HG03457 (cell line): ENCODE results near the gene DGCR2.
"Not testable (repeated sequence)": the region's sequence is repeated elsewhere in the genome, so short reads cannot be mapped to it uniquely, and the experiment has no call there.

Experiments used
- ATAC-seq: cut with Tn5 transposase; IDR thresholded peaks from one replicate; pipeline ENCODE4 v1.9.1; 2021; ENCODE audit warnings: moderate number of reproducible peaks; ENCODE audit not compliant: unreplicated experiment

DGCR2 gene

DNA sequence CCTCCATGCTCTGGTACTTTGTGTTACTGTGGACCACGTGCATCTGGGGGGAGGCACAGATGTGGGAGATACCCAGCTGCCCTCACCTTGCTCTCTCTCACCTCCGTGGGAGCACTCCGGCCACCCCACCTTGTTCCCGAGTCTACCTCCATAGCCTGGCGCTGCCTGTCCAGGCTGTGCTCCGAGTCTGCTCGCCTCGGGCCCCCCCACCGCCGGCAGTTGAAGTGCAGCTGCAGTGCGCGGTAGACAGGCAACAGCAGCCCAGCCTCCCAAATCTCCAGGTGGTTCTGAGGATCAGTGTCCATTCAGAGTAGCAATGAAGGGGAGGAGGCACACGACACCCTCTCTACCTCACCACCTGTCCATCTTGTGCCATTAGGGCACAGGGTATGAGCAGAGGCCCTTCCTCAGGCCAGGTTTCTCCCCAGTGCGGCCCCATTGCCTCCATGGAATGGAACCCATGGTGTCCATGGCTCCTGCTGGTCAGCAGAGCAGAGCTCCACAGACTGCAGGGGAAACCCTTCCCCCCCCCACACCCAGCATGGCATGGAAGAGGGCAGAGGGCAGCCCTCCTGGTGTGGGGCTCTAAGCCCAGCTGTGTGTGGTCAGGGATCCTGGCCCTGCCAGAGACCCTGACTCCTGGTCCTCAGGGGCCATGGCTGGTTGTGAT lies 89.2 kb downstream of the DGCR2 start:
- not testable (repeated sequence) for ATAC-seq

DNA sequence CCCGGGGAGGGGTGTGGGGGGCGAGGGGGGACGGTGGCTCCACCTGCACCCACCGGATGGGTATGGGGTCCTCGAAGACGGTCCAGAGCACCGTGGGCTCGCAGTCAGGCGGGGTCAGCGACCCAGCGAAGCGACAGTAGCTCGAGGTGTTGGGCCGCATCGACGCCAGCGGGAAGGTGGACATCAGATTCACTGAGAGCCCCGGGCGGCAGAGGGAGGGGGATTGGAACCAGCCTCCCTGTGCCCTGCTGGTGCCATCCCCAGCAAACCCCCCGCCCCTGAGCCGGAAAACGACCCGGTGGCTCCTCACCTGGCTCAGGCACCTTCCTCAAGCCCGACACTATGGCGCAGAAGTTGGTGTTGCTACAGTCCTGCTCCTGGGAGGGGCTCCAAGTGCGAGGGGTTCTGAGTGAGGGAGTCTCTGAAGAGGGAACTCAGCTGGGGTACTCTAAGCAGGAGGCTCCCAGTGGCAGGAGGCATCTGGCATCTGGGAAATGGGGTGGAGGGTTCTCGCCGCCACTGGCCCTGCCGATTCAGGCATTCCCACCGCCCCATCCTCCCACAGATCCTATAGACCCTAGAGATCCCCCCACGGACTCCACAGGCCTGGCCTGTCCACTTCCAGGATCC lies 89.9 kb downstream of the DGCR2 start:
- not testable (repeated sequence) for ATAC-seq

DNA sequence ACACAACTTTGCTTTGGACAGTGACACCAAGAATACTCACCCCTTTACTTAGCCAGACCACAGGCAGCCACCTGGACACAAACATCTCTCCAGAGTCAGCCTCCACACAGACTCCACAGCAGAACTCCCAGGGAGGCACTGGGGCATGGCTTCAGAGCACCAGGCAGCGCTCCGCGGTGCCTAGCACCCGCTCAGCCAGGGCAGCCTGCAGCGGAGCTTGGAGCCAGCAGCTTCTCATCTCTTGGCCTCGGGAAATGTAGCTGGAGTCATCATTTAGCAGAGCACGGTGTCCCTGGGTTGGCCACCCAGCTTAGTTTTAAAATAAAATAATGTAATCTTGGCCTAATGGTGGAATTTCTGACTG lies 91.3 kb downstream of the DGCR2 start:
- not testable (repeated sequence) for ATAC-seq

GRCh38 chr22:19030226-19030888 lies 91.9 kb downstream of the DGCR2 start:
- ATAC-seq: not testable (repeated sequence)

DNA sequence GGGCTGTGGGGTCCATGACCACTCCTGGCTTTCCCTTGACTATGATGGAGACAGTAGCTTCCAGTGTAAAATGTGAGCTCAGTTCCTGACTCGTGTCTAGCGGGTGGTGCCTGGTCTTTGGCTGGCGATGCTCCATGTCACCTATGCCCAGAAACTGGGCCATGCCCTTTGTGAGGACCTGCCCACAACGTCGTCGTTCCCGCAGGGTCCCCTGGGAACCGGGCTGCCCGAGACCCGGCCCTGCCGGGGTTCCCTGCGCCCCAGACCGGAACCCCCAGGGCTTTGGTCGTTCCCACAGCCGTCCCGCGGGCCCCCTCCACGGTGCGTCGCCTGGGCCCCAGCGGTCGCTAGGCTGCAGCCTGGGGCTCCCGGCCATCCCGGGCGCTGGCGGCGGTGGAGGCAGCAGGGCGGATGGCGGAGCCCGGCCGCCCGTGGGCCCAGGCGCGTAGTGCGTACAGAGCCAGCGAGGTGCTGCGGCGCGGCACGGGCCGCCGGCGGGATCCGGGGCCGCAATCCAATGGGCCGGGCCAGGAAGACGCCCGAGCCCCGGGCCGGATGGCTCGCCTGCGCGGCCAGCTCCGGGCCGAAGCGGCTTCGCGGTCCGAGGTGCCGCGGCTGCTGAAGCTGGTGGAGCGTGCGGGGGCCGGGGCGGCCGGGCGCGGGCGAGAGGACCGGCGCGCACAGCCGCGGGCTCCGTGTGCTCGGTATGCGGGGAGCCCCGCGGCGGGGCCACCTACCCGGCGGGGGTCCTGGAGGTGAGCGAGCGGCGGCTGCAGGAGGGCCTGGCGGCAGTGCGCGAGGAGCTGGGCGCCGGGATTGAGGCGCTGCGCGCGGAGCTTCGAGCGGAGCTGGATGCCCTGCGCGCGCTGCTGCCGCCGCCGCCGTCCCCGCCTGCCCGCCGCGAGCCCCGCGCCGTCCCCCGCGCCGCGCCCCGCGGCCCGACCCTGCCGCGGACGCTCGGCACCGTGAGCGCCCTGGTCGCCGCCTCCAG lies 92.8 kb downstream of the DGCR2 start:
- ATAC-seq: not testable (repeated sequence)

GRCh38 chr22:19028060-19028455 lies 94.2 kb downstream of the DGCR2 start:
- not testable (repeated sequence) for ATAC-seq

GRCh38 chr22:19027371-19028059 lies 94.7 kb downstream of the DGCR2 start:
- ATAC-seq: not testable (repeated sequence)

GRCh38 chr22:19026080-19026479 lies 96.1 kb downstream of the DGCR2 start:
- ATAC-seq: not testable (repeated sequence)

DNA sequence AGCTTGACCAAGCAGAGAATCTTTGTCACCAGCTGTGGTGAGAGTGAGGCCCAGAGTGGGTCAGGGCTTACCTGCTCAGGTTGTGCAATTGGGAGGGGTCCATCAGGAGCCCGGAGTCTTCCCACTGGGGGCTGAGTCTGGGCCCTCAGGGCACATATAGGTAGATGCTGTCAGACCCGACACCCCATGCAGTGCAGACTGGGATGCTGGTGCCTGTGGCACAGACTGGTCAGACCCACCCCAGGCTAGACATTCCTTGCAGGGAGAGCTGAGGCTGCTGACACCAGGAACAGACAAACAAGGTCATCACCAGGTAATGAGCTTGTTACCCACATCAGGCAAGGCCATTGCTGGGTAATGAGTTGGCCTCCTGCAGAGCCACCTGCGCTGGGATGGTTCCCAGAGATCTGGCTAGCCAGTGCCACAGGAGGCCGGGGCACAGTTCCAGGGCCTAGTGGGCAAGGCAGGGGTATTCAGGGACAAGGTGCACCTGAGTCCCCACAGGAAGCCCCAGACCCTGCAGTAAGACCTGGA lies 97.2 kb downstream of the DGCR2 start:
- ATAC-seq: not testable (repeated sequence)

GRCh38 chr22:19023931-19024330 lies 98.3 kb downstream of the DGCR2 start:
- ATAC-seq: not testable (repeated sequence)

DNA sequence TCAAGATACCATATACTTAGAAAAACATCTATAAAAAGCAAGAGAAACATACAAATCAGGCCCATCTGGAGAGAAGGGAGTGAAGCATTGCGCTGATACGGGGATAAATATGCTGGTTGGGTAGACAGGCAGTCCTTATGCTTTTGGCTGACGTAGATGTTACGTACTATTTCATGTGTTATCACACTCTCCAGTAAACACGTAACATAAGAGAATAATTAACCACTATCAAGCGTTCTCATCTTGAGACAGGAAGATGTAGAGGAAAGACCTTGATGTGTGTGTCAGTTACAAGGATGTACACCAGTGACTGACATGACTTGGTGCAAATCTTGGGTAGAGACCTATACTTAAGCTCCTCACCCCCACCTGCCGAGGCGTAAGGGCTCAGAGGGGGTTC lies 99.5 kb downstream of the DGCR2 start:
- ATAC-seq: no peak

DNA sequence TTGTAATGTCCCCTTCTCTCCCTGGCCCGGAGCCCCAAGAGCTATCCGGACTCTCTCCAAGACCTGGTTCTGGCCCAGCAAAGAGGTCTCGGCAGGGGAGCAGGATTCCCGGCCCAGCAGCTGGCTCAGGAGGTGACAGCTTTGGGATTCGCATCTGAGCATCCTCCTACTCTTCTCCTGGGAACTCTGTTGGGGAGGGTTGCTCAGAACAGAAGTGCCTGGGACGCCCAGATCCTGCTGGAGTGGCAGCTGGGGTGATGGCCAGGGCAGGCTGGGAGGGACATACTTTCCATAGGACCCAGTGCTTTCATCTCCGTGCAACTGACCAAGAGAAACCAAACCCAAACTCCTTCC lies 102.6 kb downstream of the DGCR2 start:
- no peak for ATAC-seq

GRCh38 chr22:19019029-19019678 lies 103.1 kb downstream of the DGCR2 start:
- no peak for ATAC-seq

DNA sequence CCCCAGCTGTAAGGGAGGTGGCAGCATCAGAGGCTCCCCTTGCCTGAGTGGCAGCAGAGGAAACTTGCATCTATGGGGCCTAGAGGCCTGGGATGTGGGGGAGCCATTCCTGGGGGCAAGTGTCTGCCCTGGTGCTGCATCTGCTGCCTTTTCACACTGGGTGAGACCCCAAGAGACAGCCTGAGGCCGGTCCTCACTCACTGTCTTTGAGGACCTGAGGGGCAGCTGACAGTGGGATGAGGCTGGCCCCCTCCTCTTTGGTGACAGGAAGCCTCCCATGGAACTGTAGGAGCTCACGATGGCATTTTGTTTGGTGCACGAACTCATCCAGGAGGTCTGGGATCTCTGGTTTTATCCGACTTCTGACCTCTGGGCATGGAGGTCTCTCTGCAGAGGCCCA lies 104.0 kb downstream of the DGCR2 start:
- no peak for ATAC-seq

DNA sequence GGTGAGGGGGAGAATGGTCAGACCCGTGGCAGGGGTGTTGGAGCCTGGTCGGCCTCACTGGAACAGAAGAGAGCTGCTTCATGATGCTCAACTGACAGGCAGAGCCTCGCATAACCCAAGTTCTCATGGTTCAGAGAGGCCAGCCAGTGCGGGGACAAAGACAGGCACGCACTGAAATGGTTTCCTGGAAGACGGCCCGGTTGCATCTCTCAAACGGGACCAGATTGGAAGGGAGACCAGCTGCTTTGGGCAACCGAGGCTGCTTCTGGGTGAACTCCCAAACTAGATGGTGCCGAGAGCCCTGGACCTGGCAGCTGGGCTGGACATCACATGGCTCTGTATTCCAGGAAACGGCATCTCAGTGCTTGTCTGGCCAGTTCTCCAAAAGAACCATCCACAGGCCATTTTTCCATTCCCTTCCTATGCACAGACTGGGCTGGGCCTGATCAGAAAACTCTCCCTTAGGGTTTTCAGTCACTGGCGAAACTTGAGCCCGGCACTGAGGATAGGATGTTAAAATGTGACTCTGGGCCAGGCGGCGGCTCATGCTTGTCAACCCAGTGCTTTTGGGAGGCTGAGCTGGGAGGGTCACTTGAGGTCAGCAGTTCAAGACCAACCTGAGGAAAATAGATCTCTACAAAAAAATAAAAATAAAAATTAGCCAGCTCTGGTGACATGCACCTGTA lies 106.0 kb downstream of the DGCR2 start:
- no peak for ATAC-seq

GRCh38 chr22:19014886-19015285 lies 107.3 kb downstream of the DGCR2 start:
- no peak for ATAC-seq

DNA sequence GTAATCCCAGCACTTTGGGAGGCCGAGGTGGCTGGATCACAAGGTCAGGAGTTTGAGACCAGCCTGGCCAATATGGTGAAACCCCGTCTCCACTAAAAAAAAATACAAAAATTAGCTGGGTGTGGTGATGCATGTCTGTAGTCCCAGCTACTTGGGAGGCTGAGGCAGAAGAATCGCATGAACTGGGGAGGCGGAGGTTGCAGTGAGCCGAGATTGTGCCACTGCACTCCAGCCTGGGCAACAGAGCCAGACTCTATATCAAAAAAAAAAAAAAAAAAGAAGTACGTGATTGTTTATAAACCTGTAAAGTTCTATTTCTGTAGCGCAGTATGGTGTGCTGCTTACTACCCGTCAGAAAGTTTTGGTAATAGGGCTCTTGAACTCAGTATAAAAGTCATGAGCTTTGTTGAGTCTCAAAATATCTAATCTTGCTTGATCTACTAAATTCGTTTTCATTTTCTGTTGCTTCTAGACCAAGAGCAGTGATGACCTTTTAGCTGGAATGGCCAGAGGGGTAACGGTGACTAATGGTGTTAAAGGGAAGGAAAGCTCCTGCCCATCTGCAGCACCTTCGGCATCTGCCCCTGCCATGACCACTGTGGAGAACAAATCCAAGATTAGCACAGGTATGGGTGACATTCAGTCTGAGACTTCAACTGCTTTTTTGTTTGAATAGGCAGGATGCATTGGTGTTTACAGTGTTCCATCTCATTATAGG lies 108.2 kb downstream of the DGCR2 start:
- ATAC-seq: not testable (repeated sequence)

DNA sequence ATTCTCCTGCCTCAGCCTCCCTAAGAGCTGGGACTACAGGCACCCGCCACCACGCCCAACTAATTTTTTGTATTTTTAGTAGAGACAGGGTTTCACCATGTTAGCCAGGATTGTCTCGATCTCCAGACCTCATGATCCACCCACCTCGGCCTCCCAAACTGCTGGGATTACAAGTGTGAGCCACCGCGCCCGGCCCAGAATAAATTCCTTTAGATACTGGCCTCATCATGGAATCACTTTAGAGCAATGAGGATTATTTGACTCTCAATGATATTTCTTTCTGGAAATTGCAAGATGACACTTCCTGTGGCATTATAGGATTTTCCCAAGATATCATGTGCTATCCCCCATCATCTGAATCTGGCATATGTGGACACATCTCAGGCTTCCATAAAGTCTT lies 108.8 kb downstream of the DGCR2 start:
- not testable (repeated sequence) for ATAC-seq
